Measurements from ENCODE around the gene TMEM14C.

- no peak for TF ChIP-seq POLR2A (IDR thresholded peaks at IDR 0.05)
- no peak for TF ChIP-seq CTCF (IDR thresholded peaks at IDR 0.05)
These were observed 13.9 kb downstream of the TMEM14C start for GRCh38 chr6:10736731-10737130.
